ENCODE data around the gene TCF4.

GRCh38 chr18:55421308-55421614 lies 166.7 kb downstream of the TCF4 start:
- TF ChIP-seq CTCF (conservative IDR thresholded peaks at IDR 0.05; ENCODE audit: low read depth in 2 of 2) = no peak
- TF ChIP-seq POLR2AphosphoS5 (IDR thresholded peaks at IDR 0.05; ENCODE audit: low read depth) = no peak
- no peak for TF ChIP-seq CREB1 (CRISPR knock-in tag; IDR thresholded peaks at IDR 0.05; ENCODE audit: low read depth)
- TF ChIP-seq EZH2 (IDR thresholded peaks at IDR 0.05; ENCODE audit: low read depth, unreplicated experiment) = no peak
- TF ChIP-seq REST (IDR thresholded peaks at IDR 0.05; ENCODE audit: unreplicated experiment) = no peak
- TF ChIP-seq NANOG (IDR thresholded peaks at IDR 0.05; ENCODE audit: borderline replicate concordance) = no peak
- no peak for TF ChIP-seq EZH2phosphoT487 (IDR thresholded peaks at IDR 0.05; ENCODE audit: unreplicated experiment)

All from GM23338 (cell line).